Measurements from ENCODE around the gene ADAMTS17. TPM values are rescaled to one million over a fixed set of nuclear protein-coding genes. Genes with fewer than 3 reads are reported as not detected.

The ADAMTS17 gene
- total RNA-seq, 1 donor from 2014 or later: 2.3 TPM

- no peaks in the 10 kb centered on the region for H3K27me3 ChIP-seq (ENCODE audit: control insufficient read depth, insufficient read depth, low read length)
Measured at GRCh38 chr15:100298257-100298656, 43.5 kb downstream of the ADAMTS17 start.

GRCh38 chr15:100297812-100298211 is 44.0 kb downstream of the ADAMTS17 start:
- no peak for TF ChIP-seq CTCF (IDR thresholded peaks at IDR 0.05; ENCODE audit: insufficient read depth, low read length, poor library complexity, severe bottlenecking)
- H3K4me3 ChIP-seq (ENCODE audit: low read depth, low read length): no peak overlapping the region
- no peak for DNase-seq (ENCODE audit: low read depth)
- H3K36me3 ChIP-seq (ENCODE audit: control insufficient read depth, insufficient read depth, low read length): no peaks in the 10 kb centered on the region
- no peaks in the 10 kb centered on the region for H3K27me3 ChIP-seq (ENCODE audit: control insufficient read depth, insufficient read depth, low read length)

More at GRCh38 chr15:100298257-100298656, 43.5 kb downstream of the ADAMTS17 start:
- DNase-seq (ENCODE audit: low read depth): no peak
- Histone ChIP-seq H3K36me3 (ENCODE audit: control insufficient read depth, insufficient read depth, low read length) (no peaks in the 10 kb centered on the region), H3K4me3 (ENCODE audit: low read depth, low read length) (no peak overlapping the region)
- TF ChIP-seq CTCF (IDR thresholded peaks at IDR 0.05; ENCODE audit: insufficient read depth, low read length, poor library complexity, severe bottlenecking): no peak

GRCh38 chr15:100295939-100296565 is 45.7 kb downstream of the ADAMTS17 start:
- no peak for TF ChIP-seq CTCF (IDR thresholded peaks at IDR 0.05; ENCODE audit: insufficient read depth, low read length, poor library complexity, severe bottlenecking)
- H3K27me3 ChIP-seq (ENCODE audit: control insufficient read depth, insufficient read depth, low read length): no peaks in the 10 kb centered on the region
- no peak overlapping the region for H3K4me3 ChIP-seq (ENCODE audit: low read depth, low read length)
- H3K36me3 ChIP-seq (ENCODE audit: control insufficient read depth, insufficient read depth, low read length): no peaks in the 10 kb centered on the region
- DNase-seq (ENCODE audit: low read depth): no peak

GRCh38 chr15:100292010-100292409 is 49.8 kb downstream of the ADAMTS17 start:
- TF ChIP-seq CTCF (IDR thresholded peaks at IDR 0.05; ENCODE audit: insufficient read depth, low read length, poor library complexity, severe bottlenecking): no peak
- Histone ChIP-seq H3K4me3 (ENCODE audit: low read depth, low read length) (no peak overlapping the region), H3K36me3 (ENCODE audit: control insufficient read depth, insufficient read depth, low read length) (no peaks in the 10 kb centered on the region), H3K27me3 (ENCODE audit: control insufficient read depth, insufficient read depth, low read length) (no peaks in the 10 kb centered on the region)
- no peak for DNase-seq (ENCODE audit: low read depth)

GRCh38 chr15:100291106-100291505 is 50.7 kb downstream of the ADAMTS17 start:
- no peaks in the 10 kb centered on the region for H3K36me3 ChIP-seq (ENCODE audit: control insufficient read depth, insufficient read depth, low read length)
- DNase-seq (ENCODE audit: low read depth): no peak

More at GRCh38 chr15:100291106-100291505, 50.7 kb downstream of the ADAMTS17 start:
- TF ChIP-seq CTCF (IDR thresholded peaks at IDR 0.05; ENCODE audit: insufficient read depth, low read length, poor library complexity, severe bottlenecking): no peak
- H3K4me3 ChIP-seq (ENCODE audit: low read depth, low read length): no peak overlapping the region
- no peaks in the 10 kb centered on the region for H3K27me3 ChIP-seq (ENCODE audit: control insufficient read depth, insufficient read depth, low read length)
